SK-N-SH (cell line): ENCODE data around the gene OR2T11. TPM values are rescaled to one million over a fixed set of nuclear protein-coding genes. Genes with fewer than 3 reads are reported as not detected.

ENCODE experiments used
- CTCF ChIA-PET: fragments of 300-600, 350-600 bp; formaldehyde crosslinking; extraction: SDS; loops from one replicate; lab custom pipeline; 2021; lab: Yijun Ruan, JAX
- POLR2A ChIA-PET: fragments of 350-600 bp; sonication (Branson Sonifier 250); formaldehyde crosslinking; extraction: SDS; loops from one replicate; lab custom pipeline; 2020; ENCODE audit warnings: antibody characterized with exemption, inconsistent platforms; lab: Yijun Ruan, JAX
- DNase-seq: peaks from one replicate; pipeline ENCODE4 v3.0.0; 2012
- H2AFZ ChIP-seq: fragments of 200-600 bp; sonication (generic); 2 replicates; pipeline ENCODE4 v1.8.1; 2016; ENCODE audit warnings: antibody characterized with exemption, mild to moderate bottlenecking, low read depth
- H3F3A ChIP-seq: fragments of 200-600 bp; sonication (generic); replicated peaks from 2 replicates; pipeline ENCODE3; 2016; ENCODE audit warnings: antibody characterized with exemption, mild to moderate bottlenecking; ENCODE audit not compliant: insufficient read depth
- H3K27ac ChIP-seq, 2 experiments: fragments of 200-500 bp in 1 of 2; fragments of 200-600 bp in 1 of 2; sonication (Bioruptor generic) in 1 of 2; sonication (generic), shearing (Covaris generic) in 1 of 2; 2 replicates each; pipeline versions ENCODE4 v1.5.1 to v1.6.1; 2014 to 2016; ENCODE audit warnings: low read depth in 2 of 2, inconsistent platforms in 1 of 2, low read length in 1 of 2, mild to moderate bottlenecking in 1 of 2, mixed read lengths in 1 of 2
- H3K27me3 ChIP-seq: fragments of 200-600 bp; sonication (generic), shearing (Covaris generic); 2 replicates; pipeline ENCODE4 v1.6.1; 2016; ENCODE audit warnings: mixed run types; ENCODE audit not compliant: insufficient read depth
- H3K36me3 ChIP-seq, 2 experiments: fragments of 200-500 bp in 1 of 2; fragments of 200-600 bp in 1 of 2; sonication (Bioruptor generic) in 1 of 2; sonication (generic) in 1 of 2; replicated peaks in 1 of 2; 2 replicates each; pipeline versions ENCODE3 to v1.5.1; 2014 to 2016; ENCODE audit warnings: low read length in 1 of 2, mild to moderate bottlenecking in 1 of 2; ENCODE audit not compliant: insufficient read depth in 2 of 2, control insufficient read depth in 1 of 2
- H3K4me1 ChIP-seq, 2 experiments: fragments of 200-500 bp in 1 of 2; fragments of 200-600 bp in 1 of 2; sonication (Bioruptor generic) in 1 of 2; sonication (generic), shearing (Covaris generic) in 1 of 2; 2 replicates each; pipeline versions ENCODE4 v1.5.1 to v1.6.1; 2014 to 2016; ENCODE audit warnings: low read depth in 1 of 2, low read length in 1 of 2, mixed run types in 1 of 2; ENCODE audit not compliant: insufficient read depth in 2 of 2, control insufficient read depth in 1 of 2
- H3K4me2 ChIP-seq: fragments of 200-600 bp; sonication (generic), shearing (Covaris generic); 2 replicates; pipeline ENCODE4 v1.6.1; 2017; ENCODE audit warnings: mixed run types
- H3K4me3 ChIP-seq, 2 experiments: fragments of 200-500 bp in 1 of 2; fragments of 200-600 bp in 1 of 2; sonication (Bioruptor generic) in 1 of 2; sonication (generic), shearing (Covaris generic) in 1 of 2; 2 replicates each; pipeline versions ENCODE4 v1.5.1 to v1.8.1; 2014 to 2016; ENCODE audit warnings: low read depth in 2 of 2, inconsistent platforms in 1 of 2, low read length in 1 of 2, mild to moderate bottlenecking in 1 of 2, mixed read lengths in 1 of 2, moderate library complexity in 1 of 2
- H3K79me2 ChIP-seq: fragments of 200-600 bp; sonication (generic); 2 replicates; pipeline ENCODE4 v1.8.1; 2017; ENCODE audit warnings: mild to moderate bottlenecking; ENCODE audit not compliant: insufficient read depth
- H3K9ac ChIP-seq: fragments of 200-600 bp; sonication (generic); 2 replicates; pipeline ENCODE4 v1.6.1; 2017; ENCODE audit warnings: mixed run types
- H3K9me2 ChIP-seq: fragments of 200-600 bp; sonication (generic); 2 replicates; pipeline ENCODE4 v1.6.1; 2017; ENCODE audit warnings: mixed run types
- H3K9me3 ChIP-seq: fragments of 200-600 bp; sonication (generic); 2 replicates; pipeline ENCODE4 v1.6.1; 2017; ENCODE audit warnings: mixed run types, mild to moderate bottlenecking, moderate library complexity
- H4K20me1 ChIP-seq: fragments of 200-600 bp; sonication (generic); 2 replicates; pipeline ENCODE4 v1.6.1; 2017; ENCODE audit warnings: mild to moderate bottlenecking, mixed run types; ENCODE audit not compliant: insufficient read depth
- EP300 ChIP-seq, 2 experiments: IDR thresholded peaks; 2 replicates each; pipeline versions ENCODE4 v1.4.0 to v1.6.1; 2012; ENCODE audit warnings: borderline replicate concordance in 1 of 2, low read depth in 1 of 2, low read length in 1 of 2
- GABPA ChIP-seq: IDR thresholded peaks from 2 replicates; pipeline ENCODE4 v1.4.0; 2012; ENCODE audit warnings: low read depth, mild to moderate bottlenecking
- IRF3 ChIP-seq: fragments of 150-350 bp; IDR thresholded peaks from 2 replicates; pipeline ENCODE4 v1.6.1; 2016; ENCODE audit warnings: mild to moderate bottlenecking, low read depth, low read length
- JUND ChIP-seq: IDR thresholded peaks from 2 replicates; pipeline ENCODE4 v1.4.0; 2012
- MAX ChIP-seq: IDR thresholded peaks from 2 replicates; pipeline ENCODE4 v1.4.0; 2012; ENCODE audit warnings: low read depth
- NFIC ChIP-seq: IDR thresholded peaks from 2 replicates; pipeline ENCODE4 v1.4.0; 2012; ENCODE audit warnings: borderline replicate concordance
- NRF1 ChIP-seq: IDR thresholded peaks from 2 replicates; pipeline ENCODE4 v1.6.1; 2012; ENCODE audit warnings: low read depth, mild to moderate bottlenecking, low read length
- PBX3 ChIP-seq: IDR thresholded peaks from 2 replicates; pipeline ENCODE4; 2012
- POLR2AphosphoS5 ChIP-seq: IDR thresholded peaks from 2 replicates; pipeline ENCODE4 v1.6.1; 2012; ENCODE audit warnings: low read depth, low read length
- REST ChIP-seq: IDR thresholded peaks from 2 replicates; pipeline ENCODE4 v1.6.1; 2012; ENCODE audit warnings: mild to moderate bottlenecking, low read depth, low read length, moderate library complexity
- RFX5 ChIP-seq: IDR thresholded peaks from 2 replicates; pipeline ENCODE4 v1.6.1; 2012; ENCODE audit warnings: mild to moderate bottlenecking, improper control_type of control experiment, low read length
- RXRA ChIP-seq: IDR thresholded peaks from 2 replicates; pipeline ENCODE4 v1.4.0; 2012; ENCODE audit warnings: low read depth, mild to moderate bottlenecking, borderline replicate concordance
- TAF1 ChIP-seq: IDR thresholded peaks from 2 replicates; pipeline ENCODE4 v1.6.1; 2012; ENCODE audit warnings: low read depth, mild to moderate bottlenecking, low read length, moderate library complexity, borderline replicate concordance
- TCF12 ChIP-seq: IDR thresholded peaks from 2 replicates; pipeline ENCODE4 v1.4.0; 2012
- TEAD4 ChIP-seq: IDR thresholded peaks from 2 replicates; pipeline ENCODE4 v1.4.0; 2012; ENCODE audit warnings: mild to moderate bottlenecking, borderline replicate concordance; ENCODE audit not compliant: insufficient read depth
- USF1 ChIP-seq: IDR thresholded peaks from 2 replicates; pipeline ENCODE4 v1.4.0; 2012; ENCODE audit warnings: low read depth, borderline replicate concordance
- WGBS: methylation state at CpG from one replicate; pipeline ENCODE4 v1.1.6; 2017; ENCODE audit warnings: low lambda C conversion rate; 5-methylcytosine and 5-hydroxymethylcytosine counted together
- polyA plus RNA-seq, 3 experiments: library from polyadenylated mRNA; depleted of rRNA; stranded (reverse); fragments of >200 nt; gene quantifications; 2 replicates each; pipeline ENCODE4 v1.2.3, GENCODE V29; 2012

OR2T11 gene
- polyA plus RNA-seq, 1 of the 3 experiments (the other 2 are of a cell fraction), result not detected

GRCh38 chr1:248590055-248590454, 44.8 kb downstream of the OR2T11 start (continued):
- TF ChIP-seq REST (no peak), RFX5 (no peak), EP300 (IDR thresholded peaks at IDR 0.05; ENCODE audit: borderline replicate concordance in 1 of 2, low read depth in 1 of 2, low read length in 1 of 2) (no peak), GABPA (no peak), TEAD4 (no peak), RXRA (no peak), IRF3 (no peak), JUND (no peak), NFIC (no peak)

- no peak for TF ChIP-seq EP300 (IDR thresholded peaks at IDR 0.05; ENCODE audit: borderline replicate concordance in 1 of 2, low read depth in 1 of 2, low read length in 1 of 2)
- TF ChIP-seq TEAD4, result no peak
- no peak for TF ChIP-seq TCF12
- no peak for TF ChIP-seq NRF1
- TF ChIP-seq POLR2AphosphoS5, result no peak
- TF ChIP-seq MAX, result no peak
- TF ChIP-seq PBX3, result no peak
- TF ChIP-seq IRF3, result no peak
- TF ChIP-seq RFX5, result no peak
- no peak for TF ChIP-seq USF1
- no peak for TF ChIP-seq TAF1
- no peak for TF ChIP-seq NFIC
- TF ChIP-seq, all 33 proteins: peak for 0
- Histone ChIP-seq H3K9ac (no peak overlapping the region), H4K20me1 (no peaks in the 10 kb centered on the region), H3F3A (no peaks in the 10 kb centered on the region), H3K27ac (no peak overlapping the region), H2AFZ (no peak overlapping the region), H3K9me2 (no peaks in the 10 kb centered on the region), H3K4me1 (no peaks in the 10 kb centered on the region), H3K27me3 (no peaks in the 10 kb centered on the region; the same call in 1 of the 2 replicates), H3K36me3 (no peaks in the 10 kb centered on the region), H3K4me2 (no peak overlapping the region), H3K9me3 (no peaks in the 10 kb centered on the region), H3K79me2 (no peaks in the 10 kb centered on the region), H3K4me3 (no peak overlapping the region)
- no peak for DNase-seq
- 7% methylated on average over 3 of the region's 3 CpGs for WGBS
- ChIA-PET CTCF (interaction anchor here (1.1 kb wide), 1 partner anchor 32 kb away, joined by 3 read pairs; no protein-coding TSS in a partner anchor), POLR2A (no interaction called here)
Measured at GRCh38 chr1:248589334-248589733, 45.6 kb downstream of the OR2T11 start.
